GM11168 (cell line): ENCODE measurements around the gene MARCOL.

Source experiments
- in situ Hi-C: fragments of 300-500 bp; cut with MboI; formaldehyde crosslinking; loops from one replicate; pipeline ENCODE4 v1.12.0; 2022; ENCODE audit warnings: low sequenced_read_pairs; ENCODE audit not compliant: unreplicated experiment

MARCOL gene

GRCh38 chr5:148238418-148238794 is at the start of gene MARCOL:
MARCOL (plus strand) TSS chr5:148238525; CDS start chr5:148238598, 73 bp downstream.
- in situ Hi-C loops = no loop called here

- in situ Hi-C loops = loop anchor here (25.0 kb wide), 1 partner anchor 546 kb away; no protein-coding TSS in a partner anchor
These were observed 47.3 kb upstream of the MARCOL start for GRCh38 chr5:148191010-148191409.

DNA sequence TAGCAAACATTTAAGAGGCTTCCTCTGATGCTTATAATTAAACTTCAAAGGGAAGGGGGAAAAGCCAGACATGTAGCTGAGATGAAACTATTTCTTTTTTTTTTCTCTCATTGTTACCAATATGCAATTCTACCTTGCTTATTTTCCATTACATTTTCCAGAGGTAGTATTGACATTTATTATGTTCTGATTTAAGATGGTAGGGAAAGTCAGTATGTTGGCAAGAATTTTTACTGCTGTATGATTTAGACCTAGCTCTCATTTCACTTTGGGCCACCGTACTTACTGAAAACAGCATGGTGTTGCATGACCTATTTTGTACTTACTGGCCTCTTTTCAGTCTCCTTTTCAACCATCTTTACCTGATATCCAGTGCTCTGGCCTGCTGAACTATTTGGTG is 45.1 kb upstream of the MARCOL start:
- in situ Hi-C loops = loop anchor here (25.0 kb wide), 1 partner anchor 544 kb away; no protein-coding TSS in a partner anchor

DNA sequence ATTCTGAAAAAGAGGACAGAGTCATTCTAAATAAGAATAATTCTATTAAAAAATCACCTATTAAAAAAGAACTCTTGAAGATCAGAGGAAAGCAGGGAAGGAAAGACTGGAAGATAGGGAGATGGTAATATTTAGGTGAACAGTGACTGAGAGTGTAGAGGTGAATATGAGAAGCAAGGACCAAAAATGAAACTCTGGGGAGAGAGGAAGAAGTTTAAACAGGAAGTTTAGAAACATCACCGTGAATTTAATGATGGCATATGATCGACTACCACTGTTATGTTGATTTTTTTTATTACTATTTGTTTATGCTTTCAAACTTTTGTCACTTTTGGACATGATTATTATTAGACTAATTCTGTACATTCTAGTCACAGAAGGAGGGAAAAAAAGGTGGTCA is 37.2 kb upstream of the MARCOL start:
- in situ Hi-C loops = no loop called here

DNA sequence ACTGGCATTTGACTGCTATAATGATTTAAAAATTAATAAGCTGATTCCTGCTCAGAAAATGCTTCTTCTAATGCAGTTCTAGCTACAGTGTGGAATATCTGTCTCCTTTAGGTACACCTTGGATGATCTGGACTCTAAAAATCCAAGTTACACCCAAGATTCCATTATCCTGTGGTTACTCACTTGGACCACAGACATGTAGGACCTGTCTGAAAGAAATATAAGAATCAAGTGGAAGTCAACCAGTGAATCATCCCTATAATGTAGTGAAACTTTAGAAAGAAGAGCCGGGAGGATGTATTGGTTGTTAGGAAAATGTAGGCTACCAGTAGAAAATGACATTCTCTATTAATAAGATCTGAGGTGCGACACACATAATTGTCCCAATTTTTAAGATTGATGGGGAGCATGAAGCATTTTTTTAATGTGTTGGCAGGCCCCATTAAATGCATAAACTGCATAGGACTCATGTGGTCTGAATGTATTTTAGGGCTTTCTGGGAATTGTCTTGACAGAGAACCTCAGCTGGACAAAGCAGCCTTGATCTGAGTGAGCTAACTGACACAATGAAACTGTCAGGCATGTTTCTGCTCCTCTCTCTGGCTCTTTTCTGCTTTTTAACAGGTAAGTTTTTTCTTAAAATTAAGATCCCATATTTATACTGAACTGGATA is 35.7 kb upstream of the MARCOL start, which contains the start of gene SPINK6:
Gene SPINK6 (plus strand): TSS at position 512 of the 673 bp plus-strand sequence. CDS start 55 bp downstream, at position 567.
- in situ Hi-C loops = no loop called here

- in situ Hi-C loops = no loop called here
These were observed 33.1 kb upstream of the MARCOL start for GRCh38 chr5:148205044-148205806.

DNA sequence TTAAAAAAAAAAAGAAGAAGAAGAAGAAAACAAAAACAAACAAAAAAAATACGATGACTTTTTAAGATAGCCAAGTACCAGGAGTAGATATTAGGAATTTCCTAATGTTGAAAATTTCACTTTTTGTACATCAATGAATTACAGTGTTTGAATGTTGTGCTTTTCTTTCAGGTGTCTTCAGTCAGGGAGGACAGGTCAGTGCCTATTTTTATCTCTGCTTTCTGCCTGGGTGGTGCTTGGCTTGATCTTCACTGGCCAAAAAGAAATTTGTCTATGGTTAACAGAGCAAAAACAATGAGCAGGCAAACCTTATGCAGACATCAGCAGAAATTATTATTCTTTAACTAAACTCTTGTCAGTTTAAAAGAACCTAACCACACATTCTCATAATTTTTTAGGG is 32.5 kb upstream of the MARCOL start:
- in situ Hi-C loops = no loop called here

DNA sequence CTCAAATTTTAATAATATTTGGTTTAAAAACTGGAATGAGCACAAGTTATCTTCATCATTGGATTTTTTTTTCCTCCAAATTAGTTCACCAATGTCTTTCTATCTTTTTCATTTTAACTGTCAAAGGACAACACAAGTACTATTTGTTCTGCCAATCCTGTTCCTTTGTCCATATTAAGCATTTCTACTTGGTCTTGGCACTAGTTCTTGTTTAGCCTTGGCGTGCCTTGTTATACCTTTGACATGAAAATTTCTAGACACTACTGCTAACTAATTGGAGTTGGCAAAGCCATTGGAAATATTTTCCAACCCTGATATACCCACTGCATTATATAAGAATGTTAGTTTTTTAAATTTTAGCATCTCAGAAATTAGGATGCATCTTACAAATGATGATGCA is 31.7 kb upstream of the MARCOL start:
- in situ Hi-C loops = no loop called here

GRCh38 chr5:148208226-148208625 is 30.1 kb upstream of the MARCOL start:
- in situ Hi-C loops = no loop called here

DNA sequence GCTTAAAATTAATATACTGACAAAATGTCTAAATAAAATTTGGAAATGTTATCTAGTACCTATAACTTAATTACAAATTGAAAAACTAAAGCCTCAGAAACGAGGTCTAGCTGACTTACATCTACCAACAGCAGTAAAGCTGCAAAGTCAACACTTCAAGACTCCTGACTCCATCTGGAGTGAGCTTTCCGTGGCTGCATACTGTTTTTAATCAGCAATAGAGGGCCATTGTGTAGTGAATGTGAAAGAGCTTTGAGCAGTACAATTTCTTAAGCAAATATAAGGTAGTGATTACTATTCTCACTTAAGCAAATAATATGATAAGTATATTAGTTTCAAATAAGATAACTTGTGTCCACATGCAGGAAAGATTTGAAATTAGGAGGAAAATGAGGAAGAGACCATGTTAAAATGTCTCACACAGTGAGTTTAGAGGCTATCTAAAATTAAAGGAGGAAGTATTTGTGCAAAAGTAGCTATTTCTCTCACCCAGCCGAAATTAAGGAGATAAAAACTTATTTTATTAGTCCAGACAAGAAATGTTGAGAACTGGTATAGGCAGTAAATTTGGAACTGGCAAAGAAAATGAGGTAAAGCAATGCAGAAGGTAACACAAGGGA is 29.1 kb upstream of the MARCOL start:
- in situ Hi-C loops = no loop called here

DNA sequence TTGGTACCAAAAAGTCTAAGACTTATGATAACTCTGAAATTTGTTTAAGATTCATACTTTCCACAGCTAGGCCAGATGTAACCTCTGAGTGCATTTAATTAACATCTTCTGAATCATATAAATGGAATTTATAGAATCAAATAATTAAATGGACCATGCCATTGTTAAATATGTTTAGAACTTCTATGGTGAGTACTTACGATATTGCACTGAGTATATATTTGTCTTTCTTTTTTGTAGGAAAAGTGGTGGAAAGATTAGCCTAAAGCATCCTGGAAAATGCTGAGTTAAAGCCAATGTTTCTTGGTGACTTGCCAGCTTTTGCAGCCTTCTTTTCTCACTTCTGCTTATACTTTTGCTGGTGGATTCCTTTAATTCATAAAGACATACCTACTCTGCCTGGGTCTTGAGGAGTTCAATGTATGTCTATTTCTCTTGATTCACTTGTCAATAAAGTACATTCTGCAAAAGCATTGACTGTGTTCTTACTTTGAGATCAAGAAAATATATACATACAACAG is 23.6 kb upstream of the MARCOL start:
- in situ Hi-C loops = no loop called here

- in situ Hi-C loops = no loop called here
These were observed 16.8 kb upstream of the MARCOL start for GRCh38 chr5:148221508-148221907.

DNA sequence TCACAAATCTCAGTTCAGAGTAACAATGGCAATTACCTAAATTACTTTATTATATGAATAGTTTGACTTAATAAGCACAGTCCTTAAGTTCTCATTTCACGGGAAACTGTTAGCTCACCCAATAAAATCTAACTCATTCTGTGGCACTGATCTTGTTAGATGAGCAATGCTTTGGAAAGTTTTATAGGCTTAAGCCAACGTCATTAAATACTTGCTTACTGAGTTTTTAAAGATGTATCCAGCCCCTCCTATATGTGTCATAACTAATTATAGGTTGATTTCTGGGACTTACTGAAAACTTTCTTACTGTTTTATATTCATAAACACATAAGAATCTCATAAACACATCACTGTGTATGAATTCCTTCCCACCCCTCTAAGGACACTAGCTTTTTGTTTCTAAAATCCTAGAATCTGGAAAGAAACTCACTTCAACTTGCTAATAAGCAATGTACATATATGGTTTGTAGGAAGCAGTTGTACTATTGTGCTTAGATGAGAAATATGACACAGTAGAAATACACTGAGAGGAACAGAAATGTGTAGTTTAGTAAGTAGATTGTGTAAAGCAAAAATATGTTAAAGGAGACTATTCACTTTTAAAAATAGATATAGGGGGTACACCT is 14.1 kb upstream of the MARCOL start:
- in situ Hi-C loops = no loop called here

DNA sequence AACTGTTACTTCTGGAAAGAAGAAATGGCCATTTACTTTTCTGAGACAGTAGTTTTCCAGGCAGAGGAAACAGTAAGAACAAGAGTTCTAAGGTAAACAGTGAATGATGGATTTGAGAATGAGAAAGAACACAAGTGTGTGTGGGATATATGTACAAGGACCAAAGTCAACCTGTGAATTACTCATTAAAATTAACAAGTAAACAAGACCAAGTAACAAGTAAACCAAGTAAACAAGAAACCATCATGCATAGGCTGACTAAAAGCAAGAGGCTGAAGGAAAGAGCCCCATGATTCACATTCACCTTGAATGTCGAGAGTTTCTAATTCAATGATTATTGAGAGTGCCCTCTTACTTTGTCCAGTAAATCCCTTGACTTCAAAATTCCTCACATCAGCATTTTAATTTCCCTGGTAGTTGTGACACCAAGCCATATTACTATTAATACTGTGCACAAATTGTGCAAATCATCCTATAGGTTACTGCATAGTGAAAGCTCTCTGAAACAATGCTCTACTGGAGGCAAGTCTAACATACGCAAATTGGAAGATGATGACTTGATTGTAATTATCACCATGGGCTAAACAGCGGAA is 9.8 kb upstream of the MARCOL start:
- in situ Hi-C loops = no loop called here

GRCh38 chr5:148229840-148230239 is 8.5 kb upstream of the MARCOL start:
- in situ Hi-C loops = no loop called here

GRCh38 chr5:148230240-148230639 is 8.1 kb upstream of the MARCOL start:
- in situ Hi-C loops = no loop called here

- in situ Hi-C loops = no loop called here
These were observed 424 bp upstream of the MARCOL start for GRCh38 chr5:148237785-148238417.

- in situ Hi-C loops = no loop called here
These were observed 10.6 kb downstream of the MARCOL start for GRCh38 chr5:148248894-148249293.

DNA sequence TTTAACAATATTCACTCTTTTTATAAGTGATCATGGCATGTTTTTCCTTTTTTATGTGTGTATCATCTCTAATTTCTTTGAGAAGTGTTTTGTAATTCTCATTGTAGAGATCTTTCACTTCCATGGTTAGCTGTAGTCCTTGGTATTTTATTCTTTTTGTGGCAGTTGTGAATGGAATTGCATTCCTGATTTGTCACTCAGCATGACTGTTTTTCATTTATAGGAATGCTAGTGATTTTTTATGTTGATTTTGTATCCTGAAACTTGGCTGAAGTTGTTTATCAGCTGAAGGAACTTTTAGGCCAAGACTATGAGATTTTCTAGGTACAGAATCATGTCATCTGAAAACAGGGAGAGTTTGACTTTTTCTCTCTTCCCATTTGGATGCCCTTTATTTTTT is 17.1 kb downstream of the MARCOL start:
- in situ Hi-C loops = no loop called here

DNA sequence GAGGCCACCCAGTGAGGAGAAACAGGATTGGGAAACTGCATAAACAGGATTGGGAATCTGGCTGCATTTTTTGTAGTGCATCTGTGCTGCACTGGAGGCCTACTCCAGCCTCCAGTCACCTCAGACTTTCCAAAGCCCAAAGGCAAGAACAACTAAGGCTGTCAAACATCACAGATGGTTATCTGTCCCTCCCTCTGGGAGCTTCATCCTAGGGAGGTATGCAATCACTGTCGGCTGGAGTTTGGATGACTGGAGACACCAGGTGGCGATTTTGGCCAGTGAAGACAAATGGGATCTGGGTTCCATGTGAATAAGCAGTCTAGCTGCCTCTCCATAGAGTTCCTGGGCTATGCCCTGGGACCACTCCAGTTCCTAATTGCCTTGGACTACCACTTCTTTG is 21.0 kb downstream of the MARCOL start:
- in situ Hi-C loops = no loop called here
